Caco-2 (cell line): ENCODE results near the gene HINT1. TPM values are rescaled to one million over a fixed set of nuclear protein-coding genes. Genes with fewer than 3 reads are reported as not detected.
"Not testable (repeated sequence)": the region's sequence is repeated elsewhere in the genome, so short reads cannot be mapped to it uniquely, and the experiment has no call there.

ENCODE experiments used
- BruUV-seq: library from RNA; stranded (reverse); fragments of 400-500 nt; replicated peaks from 2 replicates; lab custom pipeline; 2021; lab: Mats Ljungman, UMichigan
- CTCF ChIA-PET: fragments of 300-600 bp; sonication (Branson Sonifier 250); formaldehyde crosslinking; loops from one replicate; lab custom pipeline; 2022; ENCODE audit warnings: antibody characterized with exemption; lab: Charles Lee
- POLR2A ChIA-PET: fragments of 300-600 bp; sonication (Branson Sonifier 250); formaldehyde crosslinking; loops from one replicate; lab custom pipeline; 2022; ENCODE audit warnings: antibody characterized with exemption; lab: Charles Lee
- DNase-seq, 2 experiments: peaks; one replicate each; pipeline versions ENCODE4 v3.0.0 to v3.0.0-alpha.2; 2020 to 2022
- H3K27me3 ChIP-seq: replicated peaks from 2 replicates; pipeline ENCODE4 v1.6.0; 2011; ENCODE audit warnings: low read length; ENCODE audit not compliant: control insufficient read depth, insufficient read depth
- H3K36me3 ChIP-seq: 2 replicates; pipeline ENCODE4 v1.5.1; 2011; ENCODE audit warnings: low read length; ENCODE audit not compliant: control insufficient read depth, insufficient read depth
- H3K4me1 ChIP-seq: fragments of 250-450 bp; sonication (Bioruptor Pico); 2 replicates; pipeline ENCODE4 v1.5.1; 2020; ENCODE audit warnings: mild to moderate bottlenecking
- H3K4me3 ChIP-seq: 2 replicates; pipeline ENCODE4 v1.5.1; 2011; ENCODE audit warnings: low read depth, mild to moderate bottlenecking, control low read depth, low read length
- H3K9me3 ChIP-seq: fragments of 250-450 bp; sonication (Bioruptor Pico); 2 replicates; pipeline ENCODE4 v1.5.1; 2020; ENCODE audit warnings: mild to moderate bottlenecking, moderate library complexity
- H3K27ac Mint-ChIP-seq: one replicate; pipeline ENCODE4 v1.8.0; 2022; ENCODE audit warnings: mixed read lengths; ENCODE audit not compliant: unreplicated experiment
- H3K27me3 Mint-ChIP-seq: one replicate; pipeline ENCODE4 v1.8.0; 2022; ENCODE audit warnings: mixed read lengths; ENCODE audit not compliant: insufficient read depth, unreplicated experiment
- H3K36me3 Mint-ChIP-seq: one replicate; pipeline ENCODE4 v1.8.0; 2022; ENCODE audit warnings: mild to moderate bottlenecking, mixed read lengths; ENCODE audit not compliant: insufficient read depth, unreplicated experiment
- H3K4me1 Mint-ChIP-seq: one replicate; pipeline ENCODE4 v1.8.0; 2022; ENCODE audit warnings: low read depth, mixed read lengths; ENCODE audit not compliant: unreplicated experiment
- H3K4me3 Mint-ChIP-seq: one replicate; pipeline ENCODE4 v1.8.0; 2022; ENCODE audit warnings: mild to moderate bottlenecking, moderate library complexity, mixed read lengths; ENCODE audit not compliant: unreplicated experiment
- H3K9me3 Mint-ChIP-seq: one replicate; pipeline ENCODE4 v1.8.0; 2022; ENCODE audit warnings: mixed read lengths; ENCODE audit not compliant: unreplicated experiment
- intact Hi-C: fragments of 100-400 bp; cut with micrococcal nuclease; formaldehyde crosslinking; loops from one replicate; pipeline ENCODE4 v1.10.0; 2022; ENCODE audit not compliant: unreplicated experiment
- total RNA-seq: library from RNA; stranded (reverse); gene quantifications from 2 replicates; pipeline ENCODE4 v1.2.3, GENCODE V29; 2022
- TF ChIP-seq, protein P1 (sequence below), 2 experiments: fragments of 200-600 bp in 1 of 2; IDR thresholded peaks; 1 replicate in 1 of 2; 2 replicates in 1 of 2; pipeline versions ENCODE4 v1.5.1 to v1.8.0; 2011 to 2022; ENCODE audit warnings: antibody characterized with exemption in 1 of 2, control low read depth in 1 of 2, inconsistent platforms in 1 of 2, low read depth in 1 of 2, low read length in 1 of 2, mild to moderate bottlenecking in 1 of 2, moderate library complexity in 1 of 2; ENCODE audit not compliant: insufficient read depth in 1 of 2, severe bottlenecking in 1 of 2, unreplicated experiment in 1 of 2

HINT1 gene
- total RNA-seq, 1 experiment from 2014 or later, result 228 TPM

DNA sequence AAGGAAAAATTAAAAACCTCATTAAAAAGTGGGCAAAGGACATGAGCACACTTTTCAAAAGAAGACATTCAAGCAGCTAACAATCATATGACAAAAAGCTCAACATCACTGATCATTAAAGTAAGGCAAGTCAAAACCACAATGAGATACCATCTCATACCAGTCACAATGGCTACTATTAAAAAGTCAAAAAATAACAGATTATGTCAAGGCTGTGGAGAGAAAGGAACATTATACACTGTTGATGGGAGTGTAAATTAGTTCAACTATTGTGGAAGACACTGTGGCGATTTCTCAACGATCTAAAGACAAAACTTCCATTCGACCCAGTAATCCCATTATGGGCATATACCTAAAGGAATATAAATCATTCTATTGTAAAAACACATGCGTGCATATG is 35.8 kb downstream of the HINT1 start:
- Mint-ChIP-seq H3K9me3 (peaks cover 22% of the 10 kb centered on the region), H3K27ac (no peak overlapping the region)

DNA sequence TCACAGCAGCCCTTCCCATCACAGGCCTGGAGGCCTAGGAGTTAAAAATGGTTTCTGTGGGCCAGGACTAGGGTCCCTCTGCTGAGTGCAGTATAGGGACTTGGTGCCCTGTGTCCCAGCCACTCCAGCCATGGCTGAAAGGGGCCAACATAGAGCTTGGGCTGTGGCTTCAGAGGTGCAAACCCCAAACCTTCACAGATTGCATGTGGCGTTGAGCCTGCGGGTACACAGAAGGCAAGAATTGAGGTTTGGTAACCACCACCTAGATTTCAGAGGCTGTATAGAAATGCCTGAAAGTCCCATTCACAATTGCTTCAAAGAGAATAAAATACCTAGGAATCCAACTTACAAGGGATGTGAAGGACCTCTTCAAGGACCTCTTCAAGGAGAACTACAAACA is 37.8 kb downstream of the HINT1 start:
- H3K36me3 Mint-ChIP-seq, CTCF ChIA-PET, POLR2A ChIA-PET, BruUV-seq, DNase-seq, intact Hi-C loops, H3K4me1 Mint-ChIP-seq, H3K4me1 ChIP-seq, H3K36me3 ChIP-seq, H3K4me3 ChIP-seq, H3K4me3 Mint-ChIP-seq, H3K27me3 ChIP-seq, H3K9me3 ChIP-seq, H3K27ac Mint-ChIP-seq, H3K27me3 Mint-ChIP-seq: not testable (repeated sequence)
- H3K9me3 Mint-ChIP-seq, result peaks cover 31% of the 10 kb centered on the region

More for the DNA sequence above, 35.8 kb downstream of the HINT1 start:
- no peak for DNase-seq
- H3K36me3 Mint-ChIP-seq, result no peaks in the 10 kb centered on the region
- H3K9me3 ChIP-seq, result no peaks in the 10 kb centered on the region
- BruUV-seq, result no TSS peak
- intact Hi-C loops, result no loop called here
- H3K36me3 ChIP-seq, result no peaks in the 10 kb centered on the region
- TF ChIP-seq, protein P1, sequence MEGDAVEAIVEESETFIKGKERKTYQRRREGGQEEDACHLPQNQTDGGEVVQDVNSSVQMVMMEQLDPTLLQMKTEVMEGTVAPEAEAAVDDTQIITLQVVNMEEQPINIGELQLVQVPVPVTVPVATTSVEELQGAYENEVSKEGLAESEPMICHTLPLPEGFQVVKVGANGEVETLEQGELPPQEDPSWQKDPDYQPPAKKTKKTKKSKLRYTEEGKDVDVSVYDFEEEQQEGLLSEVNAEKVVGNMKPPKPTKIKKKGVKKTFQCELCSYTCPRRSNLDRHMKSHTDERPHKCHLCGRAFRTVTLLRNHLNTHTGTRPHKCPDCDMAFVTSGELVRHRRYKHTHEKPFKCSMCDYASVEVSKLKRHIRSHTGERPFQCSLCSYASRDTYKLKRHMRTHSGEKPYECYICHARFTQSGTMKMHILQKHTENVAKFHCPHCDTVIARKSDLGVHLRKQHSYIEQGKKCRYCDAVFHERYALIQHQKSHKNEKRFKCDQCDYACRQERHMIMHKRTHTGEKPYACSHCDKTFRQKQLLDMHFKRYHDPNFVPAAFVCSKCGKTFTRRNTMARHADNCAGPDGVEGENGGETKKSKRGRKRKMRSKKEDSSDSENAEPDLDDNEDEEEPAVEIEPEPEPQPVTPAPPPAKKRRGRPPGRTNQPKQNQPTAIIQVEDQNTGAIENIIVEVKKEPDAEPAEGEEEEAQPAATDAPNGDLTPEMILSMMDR (IDR thresholded peaks at IDR 0.05; ENCODE audit: insufficient read depth in 1 of 2, low read depth in 1 of 2, low read length in 1 of 2, severe bottlenecking in 1 of 2, unreplicated experiment in 1 of 2), result no peak
- peaks cover 5% of the 10 kb centered on the region for H3K4me1 Mint-ChIP-seq
- no peak overlapping the region for H3K4me3 Mint-ChIP-seq
- ChIA-PET CTCF (no interaction called here), POLR2A (no interaction called here)
- 0 out of 2 replicates have a peak, but pooled peaks cover 5% of the 10 kb centered on the region for H3K4me1 ChIP-seq
- no peaks in the 10 kb centered on the region for H3K27me3 ChIP-seq
- no peak overlapping the region for H3K4me3 ChIP-seq
- no peaks in the 10 kb centered on the region for H3K27me3 Mint-ChIP-seq

DNA sequence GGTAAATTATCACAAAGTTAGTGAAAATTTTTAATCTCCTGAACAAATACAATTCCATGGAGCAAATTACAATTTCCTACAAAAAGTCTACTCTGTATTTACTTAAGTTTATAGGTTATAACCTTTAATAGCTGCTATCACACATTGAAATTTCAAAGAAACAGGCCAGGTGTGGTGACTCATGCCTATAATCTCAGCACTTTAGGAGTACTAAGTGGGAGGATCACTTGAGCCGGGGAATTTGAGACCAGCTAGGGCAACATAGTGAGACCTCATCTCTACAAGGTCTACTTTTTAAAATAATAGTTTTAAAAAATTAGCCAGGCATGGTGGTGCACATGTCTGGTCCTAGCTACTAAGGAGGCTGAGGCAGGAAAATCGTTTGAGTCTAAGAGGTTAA is 50.3 kb downstream of the HINT1 start:
- POLR2A ChIA-PET, result no interaction called here
- Mint-ChIP-seq H3K9me3 (no peaks in the 10 kb centered on the region), H3K4me1 (no peaks in the 10 kb centered on the region), H3K27ac (no peak overlapping the region), H3K4me3 (no peak overlapping the region), H3K36me3 (no peaks in the 10 kb centered on the region), H3K27me3 (peaks cover 5% of the 10 kb centered on the region)
- no peaks in the 10 kb centered on the region for H3K9me3 ChIP-seq
- CTCF ChIA-PET, result no interaction called here
- H3K27me3 ChIP-seq, result no peaks in the 10 kb centered on the region
- intact Hi-C loops, result loop anchor here (5.0 kb wide), 4 partner anchors 162 to 1212 kb away; partner anchors contain the start of gene CHSY3
- TF ChIP-seq, protein P1 (IDR thresholded peaks at IDR 0.05; ENCODE audit: insufficient read depth in 1 of 2, low read depth in 1 of 2, low read length in 1 of 2, severe bottlenecking in 1 of 2, unreplicated experiment in 1 of 2), result no peak
- BruUV-seq, result no TSS peak
- H3K4me3 ChIP-seq, result no peak overlapping the region
- H3K36me3 ChIP-seq, result no peaks in the 10 kb centered on the region
- DNase-seq, result no peak
- no peaks in the 10 kb centered on the region for H3K4me1 ChIP-seq

DNA sequence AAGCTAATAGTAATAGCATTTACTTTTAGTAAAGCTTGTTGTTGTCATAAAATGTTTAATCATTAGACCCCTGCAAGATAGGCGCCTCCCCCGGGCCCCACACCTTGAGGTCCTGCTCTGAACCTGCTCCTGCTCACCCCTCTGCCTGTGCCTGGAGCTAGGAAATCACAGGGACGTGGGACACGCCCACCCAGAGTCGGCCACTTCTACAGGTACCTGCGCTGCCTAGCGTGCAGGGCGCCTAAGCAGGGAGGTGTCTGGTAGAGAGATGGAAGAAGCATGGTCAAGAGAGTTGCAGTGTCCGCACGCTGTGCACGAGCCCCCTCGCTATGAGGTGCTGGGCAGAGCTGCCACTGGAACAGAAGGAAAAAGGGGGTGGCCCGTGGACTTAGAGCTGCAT is 52.6 kb downstream of the HINT1 start:
- BruUV-seq, result no TSS peak
- CTCF ChIA-PET, result no interaction called here
- Histone ChIP-seq H3K27me3 (no peaks in the 10 kb centered on the region), H3K36me3 (no peaks in the 10 kb centered on the region), H3K4me3 (no peak overlapping the region), H3K9me3 (no peaks in the 10 kb centered on the region), H3K4me1 (no peaks in the 10 kb centered on the region)
- POLR2A ChIA-PET, result no interaction called here
- TF ChIP-seq, protein P1 (IDR thresholded peaks at IDR 0.05; ENCODE audit: insufficient read depth in 1 of 2, low read depth in 1 of 2, low read length in 1 of 2, severe bottlenecking in 1 of 2, unreplicated experiment in 1 of 2), result no peak
- H3K9me3 Mint-ChIP-seq, result no peaks in the 10 kb centered on the region
- H3K27me3 Mint-ChIP-seq, result no peaks in the 10 kb centered on the region
- no peak overlapping the region for H3K27ac Mint-ChIP-seq
- no peaks in the 10 kb centered on the region for H3K4me1 Mint-ChIP-seq
- no peak overlapping the region for H3K4me3 Mint-ChIP-seq
- no peak for DNase-seq
- H3K36me3 Mint-ChIP-seq, result no peaks in the 10 kb centered on the region
- intact Hi-C loops, result loop anchor here (5.0 kb wide), 4 partner anchors 160 to 1210 kb away; partner anchors contain the start of gene CHSY3
